COLO668 (cell line): ENCODE measurements around the gene NODAL.
"Not testable (repeated sequence)": the region's sequence is repeated elsewhere in the genome, so short reads cannot be mapped to it uniquely, and the experiment has no call there.

Experiments
- DNase-seq: peaks from one replicate; lab custom pipeline; 2025; ENCODE audit not compliant: unreplicated experiment; lab: John Stamatoyannopoulos, UW

NODAL gene

DNA sequence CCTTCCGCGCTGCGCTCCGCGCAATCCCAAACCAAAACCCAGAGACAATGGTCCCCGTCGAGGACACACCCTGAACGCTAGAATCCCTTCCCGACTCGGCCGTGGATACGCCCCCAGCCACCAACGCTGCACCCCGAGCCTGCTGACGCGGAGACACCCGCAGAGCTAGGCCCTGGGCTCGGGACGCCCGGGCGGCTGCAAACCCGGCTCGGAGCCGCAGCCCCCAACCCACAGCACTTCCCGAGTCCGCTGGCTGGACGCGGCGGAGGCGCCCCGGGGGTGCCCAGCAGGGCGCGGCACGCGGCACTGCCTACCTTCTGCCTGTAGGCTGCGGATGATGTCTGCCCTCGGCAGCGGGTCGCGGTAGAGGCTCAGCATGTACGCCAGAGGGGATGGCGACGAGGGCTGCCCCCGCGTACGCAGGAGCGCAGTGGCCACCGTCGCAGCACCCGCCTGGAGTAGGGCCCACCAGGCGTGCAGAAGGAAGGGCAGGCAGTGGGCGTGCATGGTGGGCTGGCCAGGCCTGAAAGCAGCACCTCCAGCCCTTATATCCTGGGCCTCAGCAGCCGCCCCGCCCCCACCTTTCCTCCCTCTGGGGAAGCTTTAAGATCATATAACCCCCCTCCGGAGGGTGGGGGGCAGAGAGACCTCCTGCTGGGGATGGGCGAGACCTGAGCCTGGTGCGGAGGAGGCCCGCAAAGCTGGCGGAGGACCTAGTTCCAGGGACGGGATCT, at the start of gene NODAL:
NODAL (minus strand) TSS at position 521 of the 734 bp plus-strand sequence; CDS start at position 507, 14 bp downstream.
- no peak for DNase-seq

DNA sequence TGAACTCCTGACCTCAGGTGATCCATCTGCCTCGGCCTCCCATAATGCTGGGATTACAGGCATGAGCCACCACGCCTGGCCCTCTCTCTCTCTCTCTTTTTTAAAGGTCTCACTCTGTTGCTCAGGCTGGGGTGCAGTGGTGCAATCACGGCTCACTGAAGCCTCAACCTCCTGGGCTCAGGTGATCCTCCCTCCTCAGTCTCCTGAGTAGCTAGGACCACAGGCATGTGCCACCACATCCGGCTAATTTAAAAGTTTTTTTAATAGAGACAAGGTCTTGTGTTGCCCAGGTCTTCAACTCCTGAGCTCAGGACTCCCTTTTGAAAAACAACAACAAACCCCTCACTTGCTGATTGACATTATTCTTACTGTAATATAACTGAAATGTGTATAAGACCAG, 48.7 kb upstream of the NODAL start:
- no peak for DNase-seq

DNA sequence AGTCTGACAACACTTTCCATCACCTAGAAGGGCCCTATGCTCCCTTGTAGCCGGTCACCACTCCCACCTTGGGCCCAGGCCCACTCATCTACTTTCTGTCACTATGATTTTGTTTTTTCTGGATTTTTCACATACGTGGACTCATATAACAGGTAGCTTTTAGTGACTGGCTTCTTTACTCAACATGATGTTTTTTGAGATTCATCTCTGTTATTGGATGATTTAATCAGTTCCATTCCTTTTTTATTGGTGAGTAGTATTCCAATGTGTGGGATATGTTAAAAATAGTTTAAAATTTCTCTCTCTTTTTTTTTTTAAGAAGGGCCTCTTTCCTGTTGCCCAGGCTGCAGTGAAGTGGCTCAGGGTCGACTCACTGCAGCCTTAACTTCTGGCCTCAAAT, 46.3 kb upstream of the NODAL start:
- no peak for DNase-seq

DNA sequence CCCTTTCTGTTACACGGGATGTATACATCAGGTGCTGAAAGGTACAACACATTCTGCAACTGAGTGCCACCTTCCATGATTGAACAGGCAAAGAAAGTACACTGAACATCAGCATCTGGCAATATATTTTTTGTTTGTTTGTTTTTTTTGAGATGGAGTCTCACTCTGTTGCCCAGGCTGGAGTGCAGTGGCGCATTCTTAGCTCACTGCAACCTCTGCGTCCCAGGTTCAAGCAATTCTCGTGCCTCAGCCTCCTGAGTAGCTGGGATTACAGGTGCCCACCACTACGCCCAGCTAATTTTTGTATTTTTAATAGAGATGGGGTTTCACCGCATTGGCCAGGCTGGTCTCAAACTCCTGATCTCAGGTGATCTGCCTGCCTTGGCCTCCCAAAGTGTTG, 42.4 kb upstream of the NODAL start:
- not testable (repeated sequence) for DNase-seq

DNA sequence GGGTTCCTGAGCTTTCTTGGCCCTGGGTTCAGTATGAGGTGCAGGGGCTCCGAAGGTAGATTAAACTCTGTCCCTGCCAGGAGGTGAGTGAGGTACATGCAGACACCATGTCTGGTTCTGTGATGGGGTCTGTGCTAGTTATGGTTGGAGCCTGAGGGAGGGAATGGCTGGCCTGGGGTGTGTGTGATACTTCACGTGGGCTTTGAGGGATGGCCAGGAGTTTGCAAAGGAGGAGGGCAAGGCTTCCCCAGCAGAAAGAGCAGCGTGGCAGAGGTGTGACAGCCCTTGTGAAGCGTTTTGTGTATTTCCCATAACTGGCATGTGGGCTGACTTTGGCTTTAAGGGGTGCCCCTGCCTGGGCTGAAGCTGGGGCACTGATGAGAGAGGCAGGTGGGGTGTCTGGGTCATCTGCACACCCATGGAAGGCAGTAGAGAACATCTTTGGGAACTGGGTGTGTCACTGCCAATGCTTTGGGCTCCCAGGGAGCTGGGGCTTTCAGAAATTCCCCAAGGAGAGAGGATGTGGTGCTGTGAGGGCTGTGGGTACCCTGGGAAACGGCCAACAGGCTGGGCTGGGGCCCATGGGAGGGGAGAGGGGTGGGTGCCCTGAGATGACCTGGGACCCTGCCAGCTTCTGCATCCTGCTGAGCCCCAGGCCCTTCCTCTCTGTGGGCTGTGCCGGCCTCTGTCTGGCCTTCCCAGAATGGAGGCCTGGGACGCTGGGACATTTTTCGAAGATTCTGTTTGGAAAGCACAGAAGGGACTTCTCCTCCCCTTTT, 41.7 kb upstream of the NODAL start:
- DNase-seq = no peak

DNA sequence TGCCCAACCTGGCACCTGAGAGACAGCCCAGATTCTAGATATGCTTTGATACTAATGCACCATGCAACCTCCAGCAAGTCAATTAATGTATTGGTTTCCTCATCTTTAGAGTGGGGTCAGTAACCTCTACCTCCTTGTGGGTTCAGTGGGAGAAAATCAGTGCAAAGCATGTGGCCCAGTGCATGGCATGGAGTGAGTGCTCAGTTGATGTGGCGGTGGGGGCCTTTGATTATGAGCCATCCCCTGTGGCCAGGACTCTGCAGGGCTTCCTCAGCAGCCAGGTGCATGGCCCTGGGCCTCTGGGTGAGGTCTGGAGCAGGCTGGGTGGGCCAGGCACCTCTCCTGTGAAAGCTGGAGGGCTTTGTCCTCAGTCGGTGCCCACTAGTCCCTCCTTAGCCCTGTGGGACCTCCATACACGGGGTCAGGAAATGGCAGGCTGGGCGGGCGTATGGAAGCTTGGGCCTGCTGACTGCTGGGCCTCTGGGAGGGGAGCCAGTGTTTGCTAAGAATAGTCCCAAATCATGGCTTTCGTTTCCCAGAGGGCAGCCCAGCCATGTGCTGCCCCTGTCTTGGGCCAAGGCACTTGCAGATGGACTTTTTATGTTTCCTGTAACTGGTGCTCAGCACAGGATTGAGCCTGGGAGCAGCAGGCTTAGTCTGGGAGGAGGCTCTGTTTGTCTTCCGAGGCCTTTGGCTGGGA, 40.5 kb upstream of the NODAL start:
- DNase-seq = no peak

DNA sequence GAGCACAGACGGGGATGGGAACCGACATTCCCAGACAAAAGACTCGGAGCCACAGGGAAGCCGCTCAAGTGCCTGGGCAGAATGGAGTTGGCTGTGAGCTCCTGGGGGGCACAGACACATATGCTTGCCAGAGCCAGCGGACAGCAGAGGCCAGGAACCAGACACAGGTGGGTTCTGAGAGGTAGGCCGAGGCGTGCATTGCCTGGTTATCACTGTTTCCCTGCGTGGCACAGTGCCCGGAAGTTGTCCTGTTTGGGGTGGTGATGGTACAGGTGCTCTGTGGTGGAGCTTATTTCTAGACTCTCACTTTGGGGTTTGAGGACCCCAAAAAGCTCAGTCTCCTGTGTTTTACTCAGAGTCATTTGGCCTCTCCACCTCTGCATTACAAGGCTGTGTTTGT, 39.6 kb upstream of the NODAL start:
- no peak for DNase-seq

DNA sequence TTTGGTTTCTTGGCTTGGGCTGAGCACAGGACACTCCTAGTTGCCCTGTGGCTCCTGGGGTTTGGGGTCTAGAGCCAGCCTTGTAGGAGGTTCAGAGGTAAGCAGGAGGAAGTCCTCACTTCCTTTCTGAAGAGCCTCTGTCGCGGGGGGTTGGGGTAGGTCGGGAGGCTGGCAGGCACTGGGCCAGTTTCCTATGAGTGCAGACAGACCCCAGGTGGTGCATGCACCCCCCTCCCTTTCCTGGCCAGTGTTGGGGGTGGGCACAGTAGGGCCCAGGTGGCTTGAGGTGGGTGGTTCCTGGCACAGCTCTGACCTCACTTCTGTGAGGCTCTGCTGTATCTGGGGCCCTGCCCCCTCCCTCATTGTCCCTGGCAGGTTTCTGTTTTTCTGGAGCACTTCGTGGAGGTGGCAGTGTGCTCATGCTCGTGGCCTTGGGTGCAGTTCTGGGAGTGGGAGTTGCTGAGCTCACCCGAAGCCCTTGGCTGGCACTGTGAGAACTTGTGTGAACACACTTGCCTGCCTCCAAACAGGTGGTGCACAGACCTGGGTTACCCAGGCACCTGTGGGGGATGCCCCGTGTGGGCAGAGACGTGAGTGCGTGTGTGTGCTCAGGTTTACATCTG, 38.9 kb upstream of the NODAL start:
- DNase-seq = no peak

DNA sequence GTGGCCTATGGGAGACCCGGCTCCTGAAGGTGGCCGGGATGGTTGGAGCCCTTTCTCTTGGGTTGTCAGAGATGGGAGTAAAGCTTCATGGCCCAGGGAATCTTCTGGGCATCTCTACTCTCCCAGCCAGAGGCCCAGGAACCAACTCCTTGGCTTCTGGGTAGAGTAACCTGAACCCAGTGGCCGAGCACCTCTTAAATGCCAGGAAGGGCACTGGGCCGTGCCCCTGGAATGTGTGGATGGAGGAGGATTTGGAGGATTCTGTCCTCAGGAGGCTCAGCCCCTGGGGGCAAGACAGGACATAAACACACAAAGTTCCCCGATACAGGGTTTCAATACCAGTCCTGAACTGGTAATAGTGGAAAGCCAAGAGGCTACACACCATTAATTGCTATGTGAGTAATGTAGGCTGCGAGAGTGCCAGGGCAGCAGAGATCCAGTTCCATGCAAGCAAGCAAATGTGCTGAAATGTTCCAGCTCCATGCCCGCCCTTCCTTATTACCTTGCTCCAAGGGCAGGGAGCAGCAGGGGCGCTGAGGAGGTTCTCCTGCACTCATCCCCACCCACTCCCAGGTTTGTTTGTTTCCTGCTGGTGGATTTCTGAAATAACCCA, 38.3 kb upstream of the NODAL start:
- no peak for DNase-seq

DNA sequence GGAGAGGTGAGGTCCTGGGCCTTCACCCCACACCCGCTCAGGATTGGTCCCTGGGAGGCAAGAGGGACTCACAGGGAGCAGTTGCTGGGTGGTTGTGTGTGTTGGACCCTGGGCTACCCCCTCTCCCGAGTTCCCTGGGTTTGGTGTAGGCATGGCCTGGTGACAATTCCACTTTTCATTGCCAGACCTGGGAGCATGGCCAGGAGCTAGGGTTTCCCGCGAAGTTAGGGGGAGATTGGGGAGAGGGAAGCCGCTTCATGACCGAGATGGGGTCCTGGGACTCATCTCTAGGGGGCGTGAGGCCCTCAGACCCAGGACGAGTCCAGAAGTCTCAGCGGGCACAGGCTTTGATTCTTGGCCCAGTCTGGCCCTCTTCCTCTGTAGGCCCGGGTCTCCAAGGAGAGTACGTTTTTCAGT, 37.7 kb upstream of the NODAL start:
- no peak for DNase-seq

DNA sequence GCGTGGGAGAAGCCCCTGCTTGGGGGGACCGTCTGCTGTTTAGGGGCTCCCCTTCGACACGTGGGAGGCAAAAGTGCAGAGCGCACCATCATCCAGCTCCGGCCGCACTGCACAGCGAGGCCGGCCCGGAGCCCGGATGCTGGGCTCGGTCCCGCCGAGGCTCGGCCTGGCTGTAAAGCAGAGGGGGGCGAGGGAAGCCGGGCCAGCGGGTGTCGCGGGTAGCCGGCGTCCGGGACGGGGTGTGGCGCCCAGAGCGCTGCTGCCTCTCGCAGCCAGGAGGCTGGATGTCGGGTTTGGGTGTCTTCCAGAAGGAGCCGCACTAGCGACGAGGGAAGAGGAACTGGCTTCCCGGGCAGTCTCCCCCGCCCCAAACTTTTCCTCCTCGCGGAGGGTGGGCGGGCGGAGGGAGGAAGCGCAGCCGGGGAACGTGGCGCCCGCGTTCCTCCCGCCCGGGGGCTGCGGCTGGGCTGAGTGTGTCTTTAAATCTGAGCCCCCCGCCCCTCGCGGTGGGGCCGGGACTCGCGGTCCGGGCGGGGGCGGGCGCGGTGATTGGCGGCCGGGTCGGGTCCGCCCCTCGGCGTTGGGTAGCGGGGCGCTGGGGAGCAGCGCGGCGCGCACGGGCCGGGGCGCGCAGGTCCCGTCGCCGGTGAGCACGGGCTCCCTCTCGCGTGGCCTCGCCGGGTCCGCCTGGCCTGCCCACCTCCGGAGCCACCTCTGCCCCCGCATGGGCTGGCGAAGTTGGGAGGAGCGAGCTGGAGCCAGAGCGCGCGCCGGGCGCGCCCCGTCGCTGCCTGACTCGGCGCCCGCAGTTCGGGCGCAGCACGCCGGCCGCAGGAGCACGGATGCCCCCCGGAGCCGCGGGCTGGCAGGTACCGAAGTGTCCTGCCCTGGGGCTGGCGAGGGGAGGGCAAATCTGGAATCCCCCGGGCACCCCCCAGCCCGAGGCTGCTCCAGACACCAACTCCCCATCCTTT, 37.0 kb upstream of the NODAL start, which contains the start of gene PALD1:
PALD1 (plus strand) TSS at position 577 of the 974 bp plus-strand sequence. CDS start 47,185 bp downstream, outside the sequence.
- peak; percentile 18 for DNase-seq

DNA sequence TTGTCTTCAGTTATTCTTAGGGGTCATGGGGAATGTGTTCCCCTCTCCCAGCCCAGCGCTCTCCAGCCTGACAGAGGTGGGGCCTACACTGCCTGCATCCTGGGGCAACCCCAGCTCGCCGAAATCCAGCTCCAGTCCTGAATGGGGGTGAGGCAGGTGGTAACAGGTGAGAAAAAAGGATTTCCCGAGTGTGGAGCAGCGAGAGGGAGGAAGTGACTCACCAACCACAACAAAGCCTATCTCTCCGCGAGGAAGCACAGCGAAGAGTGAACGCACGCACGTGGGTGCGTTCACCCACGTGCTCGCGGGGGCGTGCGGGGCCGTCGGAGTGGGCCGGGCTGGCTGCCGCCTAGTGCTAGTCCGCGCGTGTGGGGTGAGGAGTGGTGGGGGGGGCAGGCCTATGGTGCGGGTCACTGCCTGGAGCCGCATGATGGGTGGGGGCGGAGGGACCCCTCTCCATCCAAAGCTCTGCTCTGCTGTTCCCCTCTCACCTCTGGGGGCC, 36.2 kb upstream of the NODAL start:
- DNase-seq = peak; percentile 66

DNA sequence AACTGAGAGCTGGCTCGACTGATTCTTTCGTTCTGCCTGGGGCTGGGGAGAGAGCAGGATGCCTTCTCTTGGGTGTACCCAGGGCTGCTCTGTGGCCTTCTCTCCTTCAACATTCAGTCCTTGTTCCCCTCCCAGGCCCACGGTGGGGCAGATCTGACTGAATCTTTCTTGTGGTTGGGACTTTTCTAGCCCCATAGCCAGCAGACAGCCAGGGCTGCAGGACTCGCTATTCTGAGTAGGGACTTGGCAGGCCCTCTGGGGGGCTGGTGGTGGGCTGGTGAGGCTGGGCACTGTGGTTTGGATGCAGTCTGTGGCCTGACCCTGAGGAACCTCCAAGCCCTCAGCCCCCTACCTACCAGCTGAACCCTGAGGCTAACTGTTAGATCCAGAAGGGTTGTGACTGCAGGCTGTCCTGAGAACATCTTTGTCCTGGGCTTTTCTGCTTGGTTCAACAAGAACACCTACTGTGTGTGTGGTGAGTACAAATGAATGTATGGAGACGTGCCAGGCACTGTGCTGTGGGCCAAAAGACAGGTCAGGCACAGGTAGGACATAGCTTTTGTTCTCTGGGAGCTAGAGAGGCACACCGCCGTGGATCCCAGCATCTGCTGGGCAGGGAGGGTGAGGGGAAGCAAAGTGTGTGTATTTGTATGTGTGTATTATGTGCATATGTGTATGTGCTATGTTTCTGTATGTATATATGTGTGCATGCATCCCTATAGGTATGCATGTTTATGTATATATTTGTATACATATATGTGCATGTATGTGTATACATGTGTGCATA, 35.0 kb upstream of the NODAL start:
- DNase-seq = no peak

DNA sequence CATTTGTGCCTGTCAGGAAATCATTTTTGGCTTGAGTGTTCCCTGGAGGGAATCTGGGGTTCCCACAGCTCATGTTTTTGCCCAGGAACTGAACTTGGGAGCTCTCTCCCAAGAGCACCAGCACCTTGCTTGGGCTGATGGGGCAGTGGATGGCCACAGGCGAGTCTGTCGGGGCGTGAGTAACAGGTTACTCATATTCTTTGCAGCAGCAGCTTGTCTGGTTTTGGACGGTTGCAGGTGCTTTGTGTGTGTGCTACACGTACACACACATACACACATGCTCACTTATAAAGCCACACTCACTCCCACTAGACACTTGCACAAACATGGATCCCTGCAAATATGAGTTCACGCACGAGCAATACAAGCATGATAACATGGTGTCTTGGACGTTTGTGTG, 34.2 kb upstream of the NODAL start:
- no peak for DNase-seq

DNA sequence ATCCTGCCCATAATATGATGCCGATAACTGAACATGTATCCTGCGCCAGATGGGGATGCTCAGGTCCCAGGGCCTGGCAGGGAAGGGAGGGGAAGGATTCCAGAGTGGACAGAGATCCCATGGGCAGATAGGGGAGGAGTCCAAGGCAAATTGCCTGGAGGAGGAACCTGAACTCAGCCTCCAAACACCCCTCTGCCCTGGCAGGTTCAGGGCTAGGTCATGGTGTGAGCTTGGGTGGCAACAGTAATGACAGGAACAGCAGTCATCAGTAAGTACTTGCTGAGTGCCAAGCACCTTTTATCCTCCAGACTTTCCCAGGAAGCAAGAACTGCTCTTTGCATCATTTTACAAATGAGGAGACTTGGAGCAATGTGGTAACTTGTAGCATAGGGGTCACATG, 33.3 kb upstream of the NODAL start:
- DNase-seq = no peak

DNA sequence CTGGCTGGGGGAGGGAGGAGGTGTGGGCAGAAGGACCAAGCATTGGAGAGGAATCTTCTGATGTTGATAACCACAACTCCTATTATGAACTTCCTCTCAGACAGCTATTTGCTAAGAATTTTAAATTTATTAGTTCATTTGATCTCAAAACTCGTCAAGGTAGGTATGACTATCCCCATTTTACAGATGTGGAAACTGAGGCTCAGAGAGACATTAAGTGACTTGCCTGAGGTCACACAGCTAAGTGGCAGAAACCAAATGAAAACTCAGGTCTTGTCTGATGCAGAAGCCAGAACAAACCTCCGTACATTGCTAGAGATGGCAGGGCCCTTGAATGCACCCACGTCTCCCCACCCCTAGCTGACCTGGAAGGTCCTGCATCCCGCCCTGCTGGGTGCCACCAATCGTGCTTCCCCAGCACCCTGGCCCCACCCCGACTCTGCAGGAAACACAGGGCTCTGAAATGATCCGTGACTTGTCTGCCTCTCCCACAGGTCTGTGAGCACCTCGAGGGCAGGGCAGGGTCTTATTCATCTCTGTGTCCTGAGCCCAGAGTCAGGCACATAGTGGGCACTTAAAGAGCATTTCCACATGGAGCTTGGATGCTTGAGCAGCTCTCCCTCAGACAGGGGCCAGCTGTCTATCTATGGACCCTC, 31.4 kb upstream of the NODAL start:
- no peak for DNase-seq

DNA sequence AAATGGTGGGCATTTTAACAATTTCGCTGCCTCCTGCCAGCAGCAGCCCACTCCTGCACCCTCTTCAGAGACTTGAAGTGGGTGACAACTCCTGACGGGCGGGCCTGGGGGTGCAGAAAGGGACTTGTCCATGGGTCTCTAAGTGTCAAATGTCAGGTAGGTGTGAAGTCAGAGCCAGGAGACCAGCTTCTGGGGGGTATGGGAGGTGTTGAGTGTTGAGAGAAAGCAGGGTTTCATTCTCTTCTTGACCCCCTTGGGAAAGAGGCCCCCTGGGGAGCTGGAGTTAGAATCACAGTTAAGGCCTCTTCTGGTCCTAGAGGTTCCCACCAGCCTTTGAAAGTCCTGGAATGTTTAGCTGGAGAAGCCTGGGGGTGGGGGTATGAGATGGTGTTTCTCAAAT, 25.5 kb upstream of the NODAL start:
- DNase-seq = no peak

DNA sequence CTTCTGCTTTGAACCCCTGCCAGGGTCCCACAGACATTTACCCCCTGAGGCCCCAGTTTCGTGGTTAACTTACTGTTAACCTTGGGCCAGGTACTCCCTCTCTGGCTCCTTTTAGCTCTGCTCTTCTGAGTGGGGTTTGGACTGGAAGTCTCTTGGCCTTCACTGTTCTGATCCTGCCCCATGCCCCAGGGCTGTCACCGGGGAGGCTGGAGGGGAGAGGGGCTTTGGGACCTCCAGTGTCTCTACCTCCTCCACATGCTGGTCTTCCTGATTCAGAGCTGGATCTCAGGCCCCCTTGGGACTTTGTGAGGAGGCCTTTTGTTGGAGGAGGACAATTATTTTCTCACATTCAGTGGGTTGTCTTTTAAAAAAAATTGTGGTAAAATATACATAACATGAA, 24.4 kb upstream of the NODAL start:
- no peak for DNase-seq
